ENCODE data around the gene CTSW. TPM values are rescaled to one million over a fixed set of nuclear protein-coding genes. Genes with fewer than 3 reads are reported as not detected.

The CTSW gene
- total and polyA plus RNA-seq, 2 of the 4 experiments (the other 2 are of a cell fraction), result 0.07 to 0.18 TPM

DNA sequence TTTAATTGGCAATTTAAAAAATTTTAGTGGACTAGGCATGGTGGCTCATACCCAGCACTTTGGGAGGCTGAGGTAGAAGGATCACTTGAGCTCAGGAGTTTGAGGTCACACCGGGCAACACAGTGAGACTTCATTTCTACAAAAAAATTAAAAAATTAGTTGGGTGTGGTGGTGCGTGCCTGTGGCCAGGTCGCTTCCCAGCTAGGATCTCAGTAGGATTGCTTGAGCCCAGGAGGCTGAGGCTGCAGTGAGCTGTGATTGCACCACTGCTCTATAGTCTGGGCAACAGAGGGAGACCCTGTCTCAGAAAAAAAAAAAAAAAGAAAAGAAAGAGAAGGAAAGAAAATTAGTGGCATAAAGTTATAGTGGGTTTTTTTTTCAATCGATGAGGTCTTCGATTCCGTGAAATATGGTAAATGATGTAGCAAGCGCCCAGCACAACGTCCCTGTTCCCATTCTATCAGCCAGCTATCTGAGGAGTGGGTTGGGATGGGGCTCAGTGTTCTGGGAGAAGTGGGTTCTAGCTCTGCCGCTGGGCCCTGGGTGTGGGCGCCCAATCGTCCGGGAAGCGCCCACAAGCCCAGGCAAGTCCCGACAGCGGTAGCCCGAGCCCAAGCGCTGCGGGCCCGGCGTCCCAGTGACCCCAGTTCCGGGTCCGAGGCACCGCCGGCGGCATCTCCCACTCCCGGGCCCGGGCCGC is 19.2 kb downstream of the CTSW start:
- Histone ChIP-seq H3K27ac (ENCODE audit: insufficient read depth, low read length) (peak overlapping the region; percentile 100), H3K56ac (ENCODE audit: extremely low read depth, insufficient read depth, low read length) (peak overlapping the region; percentile 99), H3K9ac (ENCODE audit: low read depth, low read length) (peak overlapping the region; percentile 99), H3K14ac (replicated peaks; ENCODE audit: low read depth, low read length) (peak overlapping the region; percentile 96), H3K36me3 (ENCODE audit: control insufficient read depth, insufficient read depth, low read length) (peaks cover 27% of the 10 kb centered on the region), H3K4me3 (ENCODE audit: insufficient read depth, low read depth, low read length) (peak overlapping the region; percentile 98), H3K4me1 (ENCODE audit: control insufficient read depth, insufficient read depth, low read length) (peaks cover 41% of the 10 kb centered on the region), H3K4me2 (ENCODE audit: low read depth, low read length) (peak overlapping the region; percentile 59), H2AFZ (replicated peaks; ENCODE audit: low read length, poor library complexity) (peak overlapping the region; percentile 72), H2BK20ac (ENCODE audit: low read depth, low read length) (peak overlapping the region; percentile 46; the same call in 1 of the 2 replicates), H3K79me1 (ENCODE audit: low read depth in 1 of 2, low read length in 2 of 2) (peaks cover 23 to 36% of the 10 kb centered on the region in 2 experiments), H3K9me1 (ENCODE audit: insufficient read depth, low read length) (peaks cover 23% of the 10 kb centered on the region), H4K20me1 (ENCODE audit: insufficient read depth, low read length) (peaks cover 58% of the 10 kb centered on the region), H2AK5ac (ENCODE audit: low read depth, low read length) (peak overlapping the region; percentile 98), H3K27me3 (ENCODE audit: control insufficient read depth, insufficient read depth, low read length) (no peaks in the 10 kb centered on the region), H3K23ac (ENCODE audit: low read depth, low read length) (peak overlapping the region; percentile 91), H2AK9ac (replicated peaks; ENCODE audit: low read depth, low read length, poor library complexity) (peak overlapping the region; percentile 99), H4K5ac (ENCODE audit: low read depth, low read length) (peak overlapping the region; percentile 76), H4K91ac (ENCODE audit: insufficient read depth, low read depth, low read length) (peak overlapping the region; percentile 97), H3K18ac (ENCODE audit: low read depth, low read length) (peak overlapping the region; percentile 64), H2BK15ac (ENCODE audit: low read depth, low read length) (peak overlapping the region; percentile 78; the same call in 1 of the 3 replicates), H2BK120ac (ENCODE audit: low read depth, low read length) (peak overlapping the region; percentile 81), H3K9me3 (ENCODE audit: control insufficient read depth, insufficient read depth, low read length) (no peaks in the 10 kb centered on the region), H4K8ac (ENCODE audit: low read depth in 2 of 2, low read length in 2 of 2) (peak overlapping the region; percentile 93 to 96), H2BK5ac (ENCODE audit: low read depth, low read length, poor library complexity, severe bottlenecking) (peak overlapping the region; percentile 98), H3K4ac (ENCODE audit: low read depth, low read length) (peak overlapping the region; percentile 88)
- 0% methylated on average over 2 of the region's 28 CpGs; no CpG with 5 or more reads in 1 of the 2 experiments for WGBS, 2 experiments (ENCODE audit: extremely low coverage in 2 of 2, insufficient read length in 1 of 2)
- TF ChIP-seq CHD1 (IDR thresholded peaks at IDR 0.05; ENCODE audit: low read depth, low read length) (peak; percentile 31; the same call in 1 of the 2 replicates), CEBPB (IDR thresholded peaks at IDR 0.05; ENCODE audit: low read depth, low read length) (0 out of 2 replicates have a peak, but pooled peaks have one; percentile 25), RFX5 (IDR thresholded peaks at IDR 0.05; ENCODE audit: low read depth, low read length) (no peak), BHLHE40 (IDR thresholded peaks at IDR 0.05; ENCODE audit: low read depth, low read length) (no peak)
- intact Hi-C loops (cut with micrococcal nuclease) (no loop called here), in situ Hi-C loops (cut with MboI; ENCODE audit: low sequenced_read_pairs) (no loop called here), dilution Hi-C loops (cut with HindIII; ENCODE audit: low sequenced_read_pairs, unreplicated experiment) (no loop called here)
- ChIA-PET POLR2A (ENCODE audit: unreplicated experiment) (interaction anchor here (0.7 to 2.9 kb wide), 4 partner anchors 9 to 17 kb away, joined by 4 to 17 read pairs (median 8); partner anchors contain the start of gene CCDC85B), CTCF (interaction anchor here (0.9 to 1.5 kb wide), 3 partner anchors 10 to 14 kb away, joined by 3 to 8 read pairs (median 5); partner anchors contain the start of gene FIBP)
- no peak for ATAC-seq (ENCODE audit: low read depth)
- BruUV-seq (replicated peaks), result TSS peak; percentile 71
- no peak for DNase-seq

All from IMR-90 (cell line).